Measurements from ENCODE around the gene FAM32A. TPM values are rescaled to one million over a fixed set of nuclear protein-coding genes. Genes with fewer than 3 reads are reported as not detected.

Gene FAM32A
- total and polyA plus RNA-seq, 2 of the 8 experiments (the other 6 are each of a cell fraction or from before 2014, with no cell fraction given), result 75.6 to 105 TPM

GRCh38 chr19:16208847-16209665 lies 23.8 kb downstream of the FAM32A start:
- Histone ChIP-seq H3K27ac (ENCODE audit: low read depth, low read length) (no peak overlapping the region), H4K5ac (ENCODE audit: insufficient read length, low read depth, low read length) (no peak overlapping the region), H2AK5ac (ENCODE audit: low read depth, low read length) (no peak overlapping the region), H3K4me2 (ENCODE audit: insufficient read depth in 1 of 2, low read depth in 2 of 2, low read length in 2 of 2) (no peak overlapping the region), H4K20me1 (replicated peaks in 1 of 2; ENCODE audit: control insufficient read depth in 1 of 2, insufficient read depth in 2 of 2, low read length in 2 of 2) (peaks cover 0 to 2% of the 10 kb centered on the region in 2 experiments), H3K79me1 (ENCODE audit: low read depth, low read length) (no peaks in the 10 kb centered on the region), H3K4me1 (replicated peaks in 1 of 4; ENCODE audit: control insufficient read depth in 3 of 4, insufficient read depth in 4 of 4, low read length in 3 of 4) (no peaks in the 10 kb centered on the region), H4K91ac (replicated peaks; ENCODE audit: insufficient read length, low read length) (no peak overlapping the region), H3K23ac (ENCODE audit: insufficient read length) (no peak overlapping the region), H2BK5ac (ENCODE audit: low read depth, low read length) (no peak overlapping the region), H2BK15ac (ENCODE audit: low read length) (no peak overlapping the region), H2BK120ac (replicated peaks; ENCODE audit: low read depth, low read length) (no peak overlapping the region), H3K27me3 (replicated peaks in 1 of 4; ENCODE audit: control insufficient read depth in 3 of 4, extremely low read depth in 1 of 4, insufficient read depth in 3 of 4, low read length in 3 of 4) (no peaks in the 10 kb centered on the region), H3K79me2 (ENCODE audit: control insufficient read depth in 1 of 2, insufficient read depth in 2 of 2, low read length in 2 of 2) (no peaks in the 10 kb centered on the region), H3K4me3 (ENCODE audit: extremely low read depth in 1 of 4, insufficient read depth in 2 of 4, low read depth in 3 of 4, low read length in 4 of 4) (no peak overlapping the region), H3K4ac (replicated peaks; ENCODE audit: insufficient read length, low read depth, low read length) (no peak overlapping the region), H2AFZ (ENCODE audit: low read length) (no peak overlapping the region), H4K8ac (ENCODE audit: extremely low read depth, insufficient read depth, low read length) (no peak overlapping the region; the same call in 1 of the 2 replicates), H2BK12ac (ENCODE audit: low read depth, low read length) (no peak overlapping the region), H3K9me3 (ENCODE audit: insufficient read depth in 2 of 2, low read depth in 1 of 2, low read length in 1 of 2) (no peaks in the 10 kb centered on the region), H3K18ac (ENCODE audit: extremely low read depth, low read length) (no peak overlapping the region), H3K23me2 (ENCODE audit: low read depth, low read length) (no peaks in the 10 kb centered on the region), H3K14ac (ENCODE audit: insufficient read length) (no peak overlapping the region), H3K36me3 (ENCODE audit: control insufficient read depth in 2 of 4, insufficient read depth in 4 of 4, low read length in 3 of 4) (peaks cover 0 to 11% (median 3%) of the 10 kb centered on the region in 4 experiments; a peak in 4 of 8 replicates), H2BK20ac (ENCODE audit: low read length) (no peak overlapping the region), H3K56ac (replicated peaks; ENCODE audit: insufficient read length, low read depth, low read length) (no peak overlapping the region), H3K9ac (replicated peaks in 1 of 4; ENCODE audit: extremely low read depth in 1 of 4, low read depth in 3 of 4, low read length in 3 of 4) (no peak overlapping the region)
- CTCF ChIA-PET (ENCODE audit: partially characterized antibody), result interaction anchor here (0.7 kb wide), 2 partner anchors 18 to 36 kb away, joined by 3 read pairs; no protein-coding TSS in a partner anchor
- DNase-seq (ENCODE audit: low read depth in 1 of 2, low spot score in 2 of 2), result no peak
- POLR2A ChIA-PET (ENCODE audit: partially characterized antibody), result no interaction called here
- WGBS, 2 experiments (ENCODE audit: extremely low coverage in 1 of 2, insufficient coverage in 1 of 2, insufficient read length in 1 of 2, insufficient replicate concordance in 2 of 2, low coverage in 1 of 2, low lambda C conversion rate in 2 of 2, missing lambda C conversion rate in 1 of 2), result 91% methylated on average over 29 of the region's 29 CpGs; no CpG with 5 or more reads in 1 of the 2 experiments
- no peak for FAIRE-seq
- TF ChIP-seq SAP30 (IDR thresholded peaks at IDR 0.05; ENCODE audit: insufficient read depth, insufficient replicate concordance, low read length) (no peak), TBP (IDR thresholded peaks at IDR 0.05; ENCODE audit: low read depth, low read length) (no peak), RXRA (IDR thresholded peaks at IDR 0.05; ENCODE audit: insufficient read depth, low read depth, low read length) (no peak)

Measured in H1 (cell line).